Skeletal muscle satellite cell (primary cell): ENCODE results near the gene COL9A2.
A peak's percentile ranks its signal among the peaks of the same experiment; 100 is the strongest.

Experiments
- H3K27me3 ChIP-seq: 2 replicates; pipeline ENCODE4 v1.7.0; 2013; ENCODE audit warnings: low read length; ENCODE audit not compliant: control insufficient read depth, insufficient read depth
- H3K36me3 ChIP-seq: 2 replicates; pipeline ENCODE4 v1.7.0; 2013; ENCODE audit warnings: mild to moderate bottlenecking, control low read depth, low read length; ENCODE audit not compliant: insufficient read depth
- H3K4me1 ChIP-seq: 2 replicates; pipeline ENCODE4 v1.7.0; 2013; ENCODE audit warnings: low read length; ENCODE audit not compliant: control insufficient read depth, insufficient read depth
- H3K4me2 ChIP-seq: 2 replicates; pipeline ENCODE4 v1.7.0; 2013; ENCODE audit warnings: mild to moderate bottlenecking, low read length
- H3K4me3 ChIP-seq: 2 replicates; pipeline ENCODE4 v1.7.0; 2013; ENCODE audit warnings: low read length
- H3K9ac ChIP-seq: 2 replicates; pipeline ENCODE4 v1.7.0; 2013; ENCODE audit warnings: mild to moderate bottlenecking, low read depth, low read length, moderate library complexity
- H3K9me3 ChIP-seq: replicated peaks from 2 replicates; pipeline ENCODE4 v1.7.0; 2013; ENCODE audit warnings: mild to moderate bottlenecking, control low read depth, low read length

The COL9A2 gene

GRCh38 chr1:40317394-40318074, 448 bp upstream of the COL9A2 start:
- H3K9ac ChIP-seq, result no peak overlapping the region
- H3K4me2 ChIP-seq, result no peak overlapping the region
- H3K36me3 ChIP-seq, result no peaks in the 10 kb centered on the region
- H3K4me1 ChIP-seq, result peaks cover 31% of the 10 kb centered on the region
- no peak overlapping the region for H3K4me3 ChIP-seq
- H3K9me3 ChIP-seq, result no peaks in the 10 kb centered on the region
- H3K27me3 ChIP-seq, result peaks cover 35% of the 10 kb centered on the region

DNA sequence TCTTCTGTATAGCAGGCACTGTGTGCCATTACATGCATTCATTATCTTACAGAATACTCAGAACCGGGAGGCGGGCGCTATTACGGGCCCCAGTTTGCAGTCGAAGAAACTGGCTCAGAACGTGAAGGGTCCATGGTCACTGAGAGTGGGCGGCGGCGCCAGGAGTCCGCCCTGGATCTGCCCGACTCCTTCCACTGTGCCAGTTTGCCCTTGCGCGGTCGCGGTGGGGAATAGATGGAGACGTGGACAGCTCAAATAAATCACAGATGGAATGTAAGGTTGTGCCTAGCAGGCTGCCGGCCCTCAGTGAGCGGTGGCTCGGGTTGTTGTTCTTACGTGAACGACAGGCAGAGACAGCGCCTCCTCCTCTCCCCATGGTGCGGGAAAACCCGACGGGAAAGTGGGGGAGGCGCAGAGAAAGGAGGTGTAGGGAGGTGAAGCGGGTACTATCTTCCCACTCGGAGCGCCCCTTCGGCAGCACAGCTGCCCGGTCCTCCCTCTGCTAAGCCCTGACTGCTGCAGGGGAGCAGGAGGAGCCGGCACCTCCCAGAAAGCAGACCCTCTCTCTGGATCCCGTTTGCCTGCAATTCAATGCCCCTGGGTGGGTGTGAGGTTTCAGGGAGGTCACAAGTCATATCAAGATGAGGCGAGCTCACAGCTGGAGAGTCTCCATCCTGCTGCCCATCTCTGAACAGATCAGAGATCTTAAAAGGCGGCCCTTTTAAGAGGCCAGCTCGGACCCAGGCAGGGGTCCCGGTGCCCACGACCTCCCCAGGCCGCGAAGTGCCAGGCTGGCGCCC, 1.1 kb downstream of the COL9A2 start:
- Histone ChIP-seq H3K9me3 (no peaks in the 10 kb centered on the region), H3K9ac (no peak overlapping the region), H3K4me2 (peak overlapping the region; percentile 73), H3K4me1 (peaks cover 31% of the 10 kb centered on the region), H3K27me3 (peaks cover 35% of the 10 kb centered on the region), H3K4me3 (peak overlapping the region; percentile 56), H3K36me3 (no peaks in the 10 kb centered on the region)

- Histone ChIP-seq H3K9ac (peak overlapping the region; percentile 37), H3K4me1 (peaks cover 31% of the 10 kb centered on the region), H3K27me3 (peaks cover 35% of the 10 kb centered on the region)
These were observed 1.8 kb downstream of the COL9A2 start for GRCh38 chr1:40315239-40315794.

DNA sequence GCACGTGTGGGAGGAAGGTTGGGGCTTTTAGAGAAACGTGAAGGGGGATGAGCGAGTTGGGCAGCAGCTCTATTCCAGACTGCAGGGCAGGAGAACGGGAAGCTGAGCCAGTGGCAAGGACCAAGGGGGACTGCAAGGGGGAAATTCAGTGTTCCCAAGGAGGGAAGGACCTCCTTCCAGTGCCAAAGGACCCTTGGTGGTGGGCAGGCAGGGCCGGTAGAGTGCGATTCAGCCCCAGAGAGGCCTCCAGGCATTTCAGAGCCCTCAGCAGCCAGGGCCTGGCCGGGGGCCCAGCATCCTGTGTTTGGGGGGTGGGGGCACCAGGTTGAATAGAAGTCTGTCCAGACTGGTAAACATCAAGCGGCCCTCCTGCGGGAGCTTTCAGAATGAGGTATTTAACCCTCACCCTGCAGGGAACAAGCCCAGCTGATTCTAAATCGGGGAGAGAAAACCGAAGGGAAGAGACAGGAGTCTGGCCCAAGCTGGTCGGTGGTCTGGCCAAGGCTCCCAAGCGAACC, 2.3 kb downstream of the COL9A2 start:
- Histone ChIP-seq H3K9me3 (no peaks in the 10 kb centered on the region), H3K9ac (peak overlapping the region; percentile 37), H3K4me1 (peaks cover 31% of the 10 kb centered on the region), H3K4me2 (peak overlapping the region; percentile 76), H3K36me3 (no peaks in the 10 kb centered on the region), H3K27me3 (peaks cover 35% of the 10 kb centered on the region), H3K4me3 (peak overlapping the region; percentile 43)

More at GRCh38 chr1:40315239-40315794, 1.8 kb downstream of the COL9A2 start:
- H3K4me2 ChIP-seq, result peak overlapping the region; percentile 76
- H3K4me3 ChIP-seq, result peak overlapping the region; percentile 56
- no peaks in the 10 kb centered on the region for H3K9me3 ChIP-seq
- H3K36me3 ChIP-seq, result no peaks in the 10 kb centered on the region

DNA sequence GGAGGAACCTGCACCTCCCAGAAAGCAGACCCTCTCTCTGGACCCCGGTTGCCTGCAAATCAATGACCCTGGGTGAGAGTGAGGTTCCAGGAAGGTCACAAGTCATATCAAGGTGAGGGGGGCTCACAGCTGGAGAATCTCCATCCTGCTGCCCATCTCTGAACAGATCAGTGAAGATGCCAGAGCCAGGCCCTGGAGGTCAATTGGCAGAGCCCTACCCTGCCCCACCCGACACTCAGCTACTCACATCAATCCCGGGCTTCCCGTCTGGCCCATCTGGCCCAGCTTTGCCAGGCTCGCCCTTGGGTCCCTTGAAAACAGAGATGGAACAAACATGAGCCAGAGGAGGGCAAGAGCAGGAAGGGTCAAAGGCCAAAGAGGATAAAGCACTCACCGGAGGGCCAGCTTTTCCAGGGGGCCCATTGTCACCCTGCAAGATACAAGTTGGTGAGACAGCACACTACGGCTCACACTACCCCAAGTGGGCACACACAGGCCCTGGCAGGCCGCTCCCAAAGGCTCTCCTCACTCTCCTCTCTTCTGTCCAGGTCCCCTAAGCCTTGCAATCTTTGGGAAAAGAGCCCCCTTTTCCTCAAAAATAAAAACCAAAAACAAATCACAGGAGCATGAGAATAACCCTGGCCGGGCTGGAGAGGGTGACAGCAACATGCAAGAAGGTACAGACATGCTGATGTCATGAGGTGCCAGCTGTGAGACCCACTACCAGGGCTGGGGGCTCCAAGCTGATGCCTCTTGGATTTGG, 2.9 kb downstream of the COL9A2 start:
- no peak overlapping the region for H3K9ac ChIP-seq

GRCh38 chr1:40313329-40313957, 3.6 kb downstream of the COL9A2 start:
- Histone ChIP-seq H3K4me1 (peaks cover 31% of the 10 kb centered on the region), H3K27me3 (peaks cover 26% of the 10 kb centered on the region)

More for the DNA sequence above, 2.9 kb downstream of the COL9A2 start:
- Histone ChIP-seq H3K27me3 (peaks cover 33% of the 10 kb centered on the region), H3K4me2 (no peak overlapping the region), H3K9me3 (no peaks in the 10 kb centered on the region), H3K36me3 (no peaks in the 10 kb centered on the region), H3K4me3 (no peak overlapping the region), H3K4me1 (peaks cover 31% of the 10 kb centered on the region)

DNA sequence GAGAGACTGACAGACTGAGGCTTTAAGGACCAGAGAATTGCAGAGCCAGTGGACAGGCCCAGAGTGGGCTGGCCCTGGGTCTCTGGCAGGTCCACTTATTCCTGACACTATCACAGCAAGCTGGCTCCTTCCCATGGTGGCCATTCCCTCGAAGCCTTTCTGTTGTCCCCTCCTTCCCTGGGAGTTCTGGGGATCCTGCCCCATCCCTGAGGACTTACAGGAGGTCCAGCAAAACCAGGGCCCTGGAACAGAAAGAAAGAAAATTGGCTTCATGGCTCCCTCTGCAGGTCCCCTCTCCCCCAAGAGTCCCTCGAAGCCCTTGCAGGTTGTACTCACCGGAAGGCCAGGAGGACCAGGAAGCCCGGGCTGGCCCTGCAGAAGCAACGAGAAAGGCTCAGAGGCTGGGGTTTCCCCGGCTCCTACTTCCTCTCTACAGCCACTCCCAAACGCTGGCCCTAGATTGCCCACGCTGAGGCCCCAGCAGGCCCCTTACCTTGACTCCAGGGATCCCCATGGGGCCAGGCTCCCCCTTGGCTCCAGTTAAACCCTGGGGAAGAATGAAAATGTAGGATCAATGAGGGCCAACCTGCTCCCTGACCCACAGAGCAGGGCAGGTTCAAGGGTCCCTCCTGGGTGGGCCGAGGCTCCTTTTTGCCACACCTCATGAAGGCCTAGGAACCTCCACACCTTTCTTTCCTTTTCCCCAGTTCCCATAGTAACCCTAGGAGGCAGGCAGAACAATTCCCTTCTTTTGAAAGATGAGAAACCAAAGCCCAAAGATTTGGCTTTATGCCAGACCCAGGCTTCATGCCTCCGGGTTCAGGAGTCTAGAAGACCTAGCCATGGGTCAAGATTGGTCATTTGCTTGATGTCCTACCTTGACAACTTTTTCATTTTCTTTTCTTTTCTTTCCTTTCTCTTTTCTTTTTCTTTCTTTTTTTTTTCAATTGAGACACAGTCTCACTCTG, 4.6 kb downstream of the COL9A2 start:
- no peak overlapping the region for H3K9ac ChIP-seq

More at GRCh38 chr1:40313329-40313957, 3.6 kb downstream of the COL9A2 start:
- Histone ChIP-seq H3K36me3 (no peaks in the 10 kb centered on the region), H3K9me3 (no peaks in the 10 kb centered on the region), H3K4me2 (no peak overlapping the region), H3K9ac (no peak overlapping the region), H3K4me3 (no peak overlapping the region)

GRCh38 chr1:40311692-40312091, 5.4 kb downstream of the COL9A2 start:
- no peak overlapping the region for H3K4me2 ChIP-seq
- H3K4me3 ChIP-seq, result no peak overlapping the region
- peaks cover 27% of the 10 kb centered on the region for H3K4me1 ChIP-seq
- no peaks in the 10 kb centered on the region for H3K9me3 ChIP-seq
- no peak overlapping the region for H3K9ac ChIP-seq
- no peaks in the 10 kb centered on the region for H3K36me3 ChIP-seq
- H3K27me3 ChIP-seq, result peaks cover 13% of the 10 kb centered on the region

More for the DNA sequence above, 4.6 kb downstream of the COL9A2 start:
- Histone ChIP-seq H3K4me2 (no peak overlapping the region), H3K9me3 (no peaks in the 10 kb centered on the region), H3K4me1 (peaks cover 31% of the 10 kb centered on the region), H3K36me3 (no peaks in the 10 kb centered on the region), H3K27me3 (peaks cover 20% of the 10 kb centered on the region), H3K4me3 (no peak overlapping the region)

GRCh38 chr1:40310983-40311642, 6.0 kb downstream of the COL9A2 start:
- Histone ChIP-seq H3K27me3 (peaks cover 7% of the 10 kb centered on the region), H3K9me3 (no peaks in the 10 kb centered on the region), H3K9ac (no peak overlapping the region), H3K4me3 (no peak overlapping the region), H3K4me2 (no peak overlapping the region), H3K36me3 (no peaks in the 10 kb centered on the region), H3K4me1 (peaks cover 22% of the 10 kb centered on the region)

DNA sequence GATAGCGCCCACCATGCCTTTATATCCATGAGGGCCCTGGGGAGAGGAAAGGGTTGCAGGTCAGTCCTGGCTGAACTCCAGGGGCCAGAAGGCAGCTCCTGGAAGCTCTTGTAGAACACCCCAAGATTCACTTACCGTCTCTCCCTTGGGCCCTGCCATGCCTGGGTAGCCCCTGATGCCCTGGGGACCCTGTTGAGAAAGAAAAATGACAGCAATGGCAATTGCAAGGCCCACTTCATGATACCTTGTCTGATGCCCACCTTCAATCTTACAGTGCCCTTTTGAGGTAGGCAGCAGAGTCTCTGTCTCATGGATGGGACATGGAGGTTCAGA, 7.0 kb downstream of the COL9A2 start:
- no peaks in the 10 kb centered on the region for H3K27me3 ChIP-seq
- H3K9me3 ChIP-seq, result no peaks in the 10 kb centered on the region

More for the DNA sequence above, 7.0 kb downstream of the COL9A2 start:
- H3K4me2 ChIP-seq, result no peak overlapping the region
- H3K9ac ChIP-seq, result no peak overlapping the region
- peaks cover 17% of the 10 kb centered on the region for H3K4me1 ChIP-seq
- H3K4me3 ChIP-seq, result no peak overlapping the region
- H3K36me3 ChIP-seq, result no peaks in the 10 kb centered on the region
